GM23338 (cell line): ENCODE results near the gene CECR2. TPM values are rescaled to one million over a fixed set of nuclear protein-coding genes. Genes with fewer than 3 reads are reported as not detected.

Experiments used
- ATAC-seq: fragments of 200-7000 bp; cut with Tn5 transposase; 3 replicates; pipeline ENCODE4 v1.9.1; 2020
- DNase-seq: peaks from one replicate; pipeline ENCODE4 v3.0.0-alpha.2; 2015; ENCODE audit warnings: low spot score
- H2AFZ ChIP-seq: fragments of 200-600 bp; sonication (generic); 2 replicates; pipeline ENCODE4 v1.8.0; 2016; ENCODE audit warnings: antibody characterized with exemption, mild to moderate bottlenecking, moderate library complexity
- H3F3A ChIP-seq: fragments of 200-600 bp; sonication (generic); replicated peaks from 2 replicates; pipeline ENCODE4 v1.8.0; 2017; ENCODE audit warnings: antibody characterized with exemption, mixed run types, low read depth
- H3K27ac ChIP-seq: fragments of 200-600 bp; sonication (generic); 2 replicates; pipeline ENCODE4 v1.6.1; 2016; ENCODE audit warnings: low read depth
- H3K27me3 ChIP-seq: fragments of 200-600 bp; sonication (generic); 2 replicates; pipeline ENCODE4 v1.8.0; 2016; ENCODE audit warnings: mild to moderate bottlenecking, mixed run types, moderate library complexity; ENCODE audit not compliant: insufficient read depth
- H3K36me3 ChIP-seq: fragments of 200-600 bp; sonication (generic); 2 replicates; pipeline ENCODE4 v1.8.0; 2016; ENCODE audit warnings: mild to moderate bottlenecking; ENCODE audit not compliant: insufficient read depth
- H3K4me1 ChIP-seq: fragments of 200-600 bp; sonication (generic); 2 replicates; pipeline ENCODE4 v1.8.0; 2016; ENCODE audit warnings: mild to moderate bottlenecking, moderate library complexity; ENCODE audit not compliant: insufficient read depth
- H3K4me2 ChIP-seq: fragments of 200-600 bp; sonication (generic); 2 replicates; pipeline ENCODE4 v1.7.1; 2017; ENCODE audit warnings: mixed run types
- H3K4me3 ChIP-seq: fragments of 200-600 bp; sonication (generic); 2 replicates; pipeline ENCODE4 v1.6.1; 2016; ENCODE audit warnings: mixed run types
- H3K79me2 ChIP-seq: fragments of 200-600 bp; sonication (generic); replicated peaks from 2 replicates; pipeline ENCODE4 v1.8.0; 2017; ENCODE audit warnings: mild to moderate bottlenecking; ENCODE audit not compliant: insufficient read depth
- H3K9me2 ChIP-seq: fragments of 200-600 bp; sonication (generic); 2 replicates; pipeline ENCODE4 v1.8.0; 2017; ENCODE audit not compliant: insufficient read depth
- H4K20me1 ChIP-seq: fragments of 200-600 bp; sonication (generic); replicated peaks from 2 replicates; pipeline ENCODE4 v1.8.0; 2017; ENCODE audit warnings: mild to moderate bottlenecking; ENCODE audit not compliant: insufficient read depth
- H3K27ac Mint-ChIP-seq: 2 replicates; pipeline ENCODE4 v1.8.0; 2020; ENCODE audit warnings: inconsistent platforms, mild to moderate bottlenecking, moderate library complexity, mixed read lengths
- H3K27me3 Mint-ChIP-seq: 3 replicates; pipeline ENCODE4 v1.8.0; 2022; ENCODE audit warnings: low read depth, mild to moderate bottlenecking, moderate library complexity, mixed read lengths, inconsistent platforms; ENCODE audit not compliant: insufficient read depth, poor library complexity
- H3K36me3 Mint-ChIP-seq: 3 replicates; pipeline ENCODE4 v1.8.0; 2021; ENCODE audit warnings: low read depth, mild to moderate bottlenecking, inconsistent platforms, moderate library complexity, mixed read lengths
- H3K4me1 Mint-ChIP-seq: 3 replicates; pipeline ENCODE4 v1.8.0; 2020; ENCODE audit warnings: mild to moderate bottlenecking, inconsistent platforms, mixed read lengths
- H3K4me3 Mint-ChIP-seq: 3 replicates; pipeline ENCODE4 v1.8.0; 2021; ENCODE audit warnings: moderate library complexity, mild to moderate bottlenecking, inconsistent platforms, mixed read lengths
- H3K9me3 Mint-ChIP-seq: 3 replicates; pipeline ENCODE4 v1.8.0; 2020; ENCODE audit warnings: moderate library complexity, mild to moderate bottlenecking, inconsistent platforms, mixed read lengths
- EZH2phosphoT487 ChIP-seq: fragments of 200-600 bp; sonication (generic); IDR thresholded peaks from one replicate; pipeline ENCODE4 v1.8.1; 2018; ENCODE audit warnings: antibody characterized with exemption; ENCODE audit not compliant: unreplicated experiment
- POLR2AphosphoS5 ChIP-seq: IDR thresholded peaks from 2 replicates; pipeline ENCODE4 v1.6.1; 2016; ENCODE audit warnings: antibody characterized with exemption, low read depth
- ZNF114 ChIP-seq: fragments of 250-450 bp; sonication (Bioruptor Pico); IDR thresholded peaks from 2 replicates; pipeline ENCODE4 v1.5.0; 2020; ENCODE audit warnings: mild to moderate bottlenecking, moderate library complexity
- ZNF331 ChIP-seq: fragments of 250-450 bp; sonication (Bioruptor Pico); IDR thresholded peaks from 2 replicates; pipeline ENCODE4 v1.5.0; 2020; ENCODE audit warnings: low read depth, mild to moderate bottlenecking, moderate library complexity
- polyA plus RNA-seq: library from polyadenylated mRNA; unstranded; fragments of >200 nt; fragmentation: Nextera tagmentation; extraction: Ambion mirVana; gene quantifications from 2 replicates; pipeline ENCODE4 v1.2.1, GENCODE V29; 2016
- total RNA-seq: library from RNA; depleted of rRNA; stranded (reverse); fragments of >200 nt; shearing (Covaris generic); gene quantifications from 2 replicates; pipeline ENCODE4 v1.2.3, GENCODE V29; 2014
- TF ChIP-seq, protein P1 (sequence below), 2 experiments: fragments of 200-600 bp in 1 of 2; sonication (generic) in 1 of 2; conservative IDR thresholded peaks; 2 replicates each; pipeline versions ENCODE4 v1.5.1 to v1.6.1; 2016 to 2017; ENCODE audit warnings: antibody characterized with exemption in 2 of 2, low read depth in 2 of 2, mild to moderate bottlenecking in 2 of 2, moderate library complexity in 1 of 2
- TF ChIP-seq, protein P2 (sequence below): IDR thresholded peaks from 2 replicates; pipeline ENCODE4 v1.6.1; 2016; ENCODE audit warnings: antibody characterized with exemption
- TF ChIP-seq, protein P3 (sequence below): IDR thresholded peaks from one replicate; pipeline ENCODE4 v1.6.1; 2018; ENCODE audit warnings: antibody characterized with exemption; ENCODE audit not compliant: unreplicated experiment

Gene CECR2
- total and polyA plus RNA-seq, 2 experiments from 2014 or later = 18.4 to 110 TPM

GRCh38 chr22:17368144-17368543, 1.1 kb upstream of the CECR2 start (continued):
- TF ChIP-seq, protein P1, sequence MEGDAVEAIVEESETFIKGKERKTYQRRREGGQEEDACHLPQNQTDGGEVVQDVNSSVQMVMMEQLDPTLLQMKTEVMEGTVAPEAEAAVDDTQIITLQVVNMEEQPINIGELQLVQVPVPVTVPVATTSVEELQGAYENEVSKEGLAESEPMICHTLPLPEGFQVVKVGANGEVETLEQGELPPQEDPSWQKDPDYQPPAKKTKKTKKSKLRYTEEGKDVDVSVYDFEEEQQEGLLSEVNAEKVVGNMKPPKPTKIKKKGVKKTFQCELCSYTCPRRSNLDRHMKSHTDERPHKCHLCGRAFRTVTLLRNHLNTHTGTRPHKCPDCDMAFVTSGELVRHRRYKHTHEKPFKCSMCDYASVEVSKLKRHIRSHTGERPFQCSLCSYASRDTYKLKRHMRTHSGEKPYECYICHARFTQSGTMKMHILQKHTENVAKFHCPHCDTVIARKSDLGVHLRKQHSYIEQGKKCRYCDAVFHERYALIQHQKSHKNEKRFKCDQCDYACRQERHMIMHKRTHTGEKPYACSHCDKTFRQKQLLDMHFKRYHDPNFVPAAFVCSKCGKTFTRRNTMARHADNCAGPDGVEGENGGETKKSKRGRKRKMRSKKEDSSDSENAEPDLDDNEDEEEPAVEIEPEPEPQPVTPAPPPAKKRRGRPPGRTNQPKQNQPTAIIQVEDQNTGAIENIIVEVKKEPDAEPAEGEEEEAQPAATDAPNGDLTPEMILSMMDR (conservative IDR thresholded peaks at IDR 0.05; ENCODE audit: low read depth in 2 of 2) = no peak
- TF ChIP-seq ZNF331 (CRISPR knock-in tag) (no peak), ZNF114 (CRISPR knock-in tag) (no peak)

GRCh38 chr22:17368554-17369438, 464 bp upstream of the CECR2 start:
- Histone ChIP-seq H3F3A (peaks cover 19% of the 10 kb centered on the region), H3K27me3 (no peaks in the 10 kb centered on the region), H3K79me2 (peaks cover 59% of the 10 kb centered on the region), H3K27ac (peak overlapping the region; percentile 95), H3K4me2 (peak overlapping the region; percentile 84), H4K20me1 (peaks cover 22% of the 10 kb centered on the region), H3K36me3 (no peaks in the 10 kb centered on the region), H3K4me1 (peaks cover 45% of the 10 kb centered on the region), H2AFZ (peak overlapping the region; percentile 29; the same call in 1 of the 2 replicates), H3K9me2 (no peaks in the 10 kb centered on the region), H3K4me3 (peak overlapping the region; percentile 68)
- peaks cover 7% of the 10 kb centered on the region for H3K27me3 Mint-ChIP-seq
- no peaks in the 10 kb centered on the region for H3K9me3 Mint-ChIP-seq
- ATAC-seq = peak; percentile 69
- H3K4me1 Mint-ChIP-seq = peaks cover 30% of the 10 kb centered on the region
- peaks cover 3% of the 10 kb centered on the region; the same call in 1 of the 3 replicates for H3K36me3 Mint-ChIP-seq
- peak overlapping the region; percentile 99 for H3K27ac Mint-ChIP-seq
- DNase-seq = peak; percentile 94
- H3K4me3 Mint-ChIP-seq = peak overlapping the region; percentile 76
- no peak for TF ChIP-seq EZH2phosphoT487
- TF ChIP-seq, protein P2, sequence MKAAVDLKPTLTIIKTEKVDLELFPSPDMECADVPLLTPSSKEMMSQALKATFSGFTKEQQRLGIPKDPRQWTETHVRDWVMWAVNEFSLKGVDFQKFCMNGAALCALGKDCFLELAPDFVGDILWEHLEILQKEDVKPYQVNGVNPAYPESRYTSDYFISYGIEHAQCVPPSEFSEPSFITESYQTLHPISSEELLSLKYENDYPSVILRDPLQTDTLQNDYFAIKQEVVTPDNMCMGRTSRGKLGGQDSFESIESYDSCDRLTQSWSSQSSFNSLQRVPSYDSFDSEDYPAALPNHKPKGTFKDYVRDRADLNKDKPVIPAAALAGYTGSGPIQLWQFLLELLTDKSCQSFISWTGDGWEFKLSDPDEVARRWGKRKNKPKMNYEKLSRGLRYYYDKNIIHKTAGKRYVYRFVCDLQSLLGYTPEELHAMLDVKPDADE = no peak
- TF ChIP-seq, protein P3, sequence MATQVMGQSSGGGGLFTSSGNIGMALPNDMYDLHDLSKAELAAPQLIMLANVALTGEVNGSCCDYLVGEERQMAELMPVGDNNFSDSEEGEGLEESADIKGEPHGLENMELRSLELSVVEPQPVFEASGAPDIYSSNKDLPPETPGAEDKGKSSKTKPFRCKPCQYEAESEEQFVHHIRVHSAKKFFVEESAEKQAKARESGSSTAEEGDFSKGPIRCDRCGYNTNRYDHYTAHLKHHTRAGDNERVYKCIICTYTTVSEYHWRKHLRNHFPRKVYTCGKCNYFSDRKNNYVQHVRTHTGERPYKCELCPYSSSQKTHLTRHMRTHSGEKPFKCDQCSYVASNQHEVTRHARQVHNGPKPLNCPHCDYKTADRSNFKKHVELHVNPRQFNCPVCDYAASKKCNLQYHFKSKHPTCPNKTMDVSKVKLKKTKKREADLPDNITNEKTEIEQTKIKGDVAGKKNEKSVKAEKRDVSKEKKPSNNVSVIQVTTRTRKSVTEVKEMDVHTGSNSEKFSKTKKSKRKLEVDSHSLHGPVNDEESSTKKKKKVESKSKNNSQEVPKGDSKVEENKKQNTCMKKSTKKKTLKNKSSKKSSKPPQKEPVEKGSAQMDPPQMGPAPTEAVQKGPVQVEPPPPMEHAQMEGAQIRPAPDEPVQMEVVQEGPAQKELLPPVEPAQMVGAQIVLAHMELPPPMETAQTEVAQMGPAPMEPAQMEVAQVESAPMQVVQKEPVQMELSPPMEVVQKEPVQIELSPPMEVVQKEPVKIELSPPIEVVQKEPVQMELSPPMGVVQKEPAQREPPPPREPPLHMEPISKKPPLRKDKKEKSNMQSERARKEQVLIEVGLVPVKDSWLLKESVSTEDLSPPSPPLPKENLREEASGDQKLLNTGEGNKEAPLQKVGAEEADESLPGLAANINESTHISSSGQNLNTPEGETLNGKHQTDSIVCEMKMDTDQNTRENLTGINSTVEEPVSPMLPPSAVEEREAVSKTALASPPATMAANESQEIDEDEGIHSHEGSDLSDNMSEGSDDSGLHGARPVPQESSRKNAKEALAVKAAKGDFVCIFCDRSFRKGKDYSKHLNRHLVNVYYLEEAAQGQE = peak; percentile 19
- TF ChIP-seq POLR2AphosphoS5 = peak; percentile 74
